Ishikawa (cell line): ENCODE results near the gene TBX15.

Experiments
- CEBPB ChIP-seq: IDR thresholded peaks from 2 replicates; pipeline ENCODE4 v1.6.1; 2012
- CREB1 ChIP-seq: IDR thresholded peaks from 2 replicates; pipeline ENCODE4 v1.6.1; 2012; ENCODE audit warnings: low read depth
- EGR1 ChIP-seq: IDR thresholded peaks from 2 replicates; pipeline ENCODE4 v1.6.1; 2012
- FOXM1 ChIP-seq: IDR thresholded peaks from 2 replicates; pipeline ENCODE4 v1.6.1; 2012; ENCODE audit warnings: low read depth, borderline replicate concordance
- MAX ChIP-seq: IDR thresholded peaks from 2 replicates; pipeline ENCODE4 v1.6.1; 2012
- RAD21 ChIP-seq: IDR thresholded peaks from 2 replicates; pipeline ENCODE4 v1.6.1; 2012; ENCODE audit warnings: low read depth
- TAF1 ChIP-seq: IDR thresholded peaks from 2 replicates; pipeline ENCODE4 v1.6.1; 2012; ENCODE audit warnings: low read depth, mild to moderate bottlenecking
- YY1 ChIP-seq: IDR thresholded peaks from 2 replicates; pipeline ENCODE4 v1.6.1; 2012; ENCODE audit warnings: low read depth
- TF ChIP-seq, protein P1 (sequence below): IDR thresholded peaks from 2 replicates; pipeline ENCODE4 v1.6.1; 2012; ENCODE audit warnings: low read depth, mild to moderate bottlenecking

- TF ChIP-seq MAX (no peak), EGR1 (no peak), FOXM1 (no peak), RAD21 (no peak), YY1 (no peak), CREB1 (no peak), TAF1 (no peak), CEBPB (no peak)
- TF ChIP-seq, protein P1, sequence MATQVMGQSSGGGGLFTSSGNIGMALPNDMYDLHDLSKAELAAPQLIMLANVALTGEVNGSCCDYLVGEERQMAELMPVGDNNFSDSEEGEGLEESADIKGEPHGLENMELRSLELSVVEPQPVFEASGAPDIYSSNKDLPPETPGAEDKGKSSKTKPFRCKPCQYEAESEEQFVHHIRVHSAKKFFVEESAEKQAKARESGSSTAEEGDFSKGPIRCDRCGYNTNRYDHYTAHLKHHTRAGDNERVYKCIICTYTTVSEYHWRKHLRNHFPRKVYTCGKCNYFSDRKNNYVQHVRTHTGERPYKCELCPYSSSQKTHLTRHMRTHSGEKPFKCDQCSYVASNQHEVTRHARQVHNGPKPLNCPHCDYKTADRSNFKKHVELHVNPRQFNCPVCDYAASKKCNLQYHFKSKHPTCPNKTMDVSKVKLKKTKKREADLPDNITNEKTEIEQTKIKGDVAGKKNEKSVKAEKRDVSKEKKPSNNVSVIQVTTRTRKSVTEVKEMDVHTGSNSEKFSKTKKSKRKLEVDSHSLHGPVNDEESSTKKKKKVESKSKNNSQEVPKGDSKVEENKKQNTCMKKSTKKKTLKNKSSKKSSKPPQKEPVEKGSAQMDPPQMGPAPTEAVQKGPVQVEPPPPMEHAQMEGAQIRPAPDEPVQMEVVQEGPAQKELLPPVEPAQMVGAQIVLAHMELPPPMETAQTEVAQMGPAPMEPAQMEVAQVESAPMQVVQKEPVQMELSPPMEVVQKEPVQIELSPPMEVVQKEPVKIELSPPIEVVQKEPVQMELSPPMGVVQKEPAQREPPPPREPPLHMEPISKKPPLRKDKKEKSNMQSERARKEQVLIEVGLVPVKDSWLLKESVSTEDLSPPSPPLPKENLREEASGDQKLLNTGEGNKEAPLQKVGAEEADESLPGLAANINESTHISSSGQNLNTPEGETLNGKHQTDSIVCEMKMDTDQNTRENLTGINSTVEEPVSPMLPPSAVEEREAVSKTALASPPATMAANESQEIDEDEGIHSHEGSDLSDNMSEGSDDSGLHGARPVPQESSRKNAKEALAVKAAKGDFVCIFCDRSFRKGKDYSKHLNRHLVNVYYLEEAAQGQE, result no peak
Observed at GRCh38 chr1:118989006-118989815, 1.1 kb upstream of the TBX15 start.
